HG02981 (cell line): Measurements from ENCODE around the gene TSC2.
"Not testable (repeated sequence)": the region's sequence is repeated elsewhere in the genome, so short reads cannot be mapped to it uniquely, and the experiment has no call there.

Experiments used
- ATAC-seq: cut with Tn5 transposase; IDR thresholded peaks from one replicate; pipeline ENCODE4 v1.9.1; 2021; ENCODE audit warnings: mild to moderate bottlenecking, moderate library complexity; ENCODE audit not compliant: unreplicated experiment

Gene TSC2

DNA sequence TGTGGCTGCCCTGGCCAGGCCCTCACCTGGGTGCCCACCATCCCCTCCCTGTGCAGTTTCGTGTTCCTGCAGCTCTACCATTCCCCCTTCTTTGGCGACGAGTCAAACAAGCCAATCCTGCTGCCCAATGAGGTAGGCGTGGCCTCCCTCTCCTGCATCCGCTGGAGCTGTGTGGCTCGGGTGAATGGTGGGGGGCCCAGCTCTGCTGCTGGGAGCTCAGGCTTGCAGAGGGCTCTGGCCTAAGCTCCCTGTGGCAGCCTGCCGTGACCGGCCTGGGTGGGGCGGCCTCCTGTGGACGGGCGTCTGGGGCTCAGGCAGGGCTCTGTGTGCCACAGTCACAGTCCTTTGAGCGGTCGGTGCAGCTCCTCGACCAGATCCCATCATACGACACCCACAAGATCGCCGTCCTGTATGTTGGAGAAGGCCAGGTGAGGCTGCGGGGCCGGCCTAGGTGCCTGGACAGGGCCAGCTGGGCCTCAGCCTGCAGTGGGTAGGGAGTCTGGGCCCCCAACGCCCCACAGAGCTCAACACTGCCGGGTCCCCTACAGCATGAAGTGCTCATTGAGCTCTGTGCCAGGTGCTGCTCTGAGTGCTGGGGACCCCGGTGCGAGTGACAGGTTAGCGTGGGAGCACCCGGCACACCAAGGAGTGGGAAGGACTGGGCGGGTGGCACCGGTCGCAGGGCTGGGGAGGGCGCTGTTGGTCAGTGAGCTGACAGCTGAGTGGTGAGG lies 37.3 kb downstream of the TSC2 start:
- ATAC-seq = no peak

- ATAC-seq = no peak
Observed at GRCh38 chr16:2085669-2086068, 37.9 kb downstream of the TSC2 start.

DNA sequence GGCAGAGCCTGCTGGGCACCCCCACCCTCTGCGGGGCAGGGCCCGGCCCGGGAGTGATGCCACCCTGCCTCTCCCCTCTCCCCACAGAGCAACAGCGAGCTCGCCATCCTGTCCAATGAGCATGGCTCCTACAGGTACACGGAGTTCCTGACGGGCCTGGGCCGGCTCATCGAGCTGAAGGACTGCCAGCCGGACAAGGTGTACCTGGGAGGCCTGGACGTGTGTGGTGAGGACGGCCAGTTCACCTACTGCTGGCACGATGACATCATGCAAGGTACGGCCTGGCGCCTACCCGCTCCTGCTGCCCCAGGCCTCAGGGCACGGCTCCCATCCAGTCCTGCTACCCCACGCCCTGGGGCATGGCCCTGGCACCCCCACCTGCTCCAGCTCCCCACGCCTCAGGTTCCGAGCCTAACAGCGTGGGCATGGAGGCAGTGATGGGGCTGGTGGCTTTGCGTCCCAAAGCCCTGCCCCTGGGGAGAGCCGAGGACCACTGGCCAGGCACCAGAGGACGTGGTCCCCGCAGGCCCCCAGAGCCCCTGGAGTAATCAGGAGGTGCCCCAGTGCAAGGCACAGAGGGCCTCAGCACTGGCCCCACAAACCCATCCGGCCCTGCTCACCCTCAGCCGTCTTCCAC lies 38.4 kb downstream of the TSC2 start:
- no peak for ATAC-seq

- no peak for ATAC-seq
Observed at GRCh38 chr16:2086812-2087747, 39.3 kb downstream of the TSC2 start.

DNA sequence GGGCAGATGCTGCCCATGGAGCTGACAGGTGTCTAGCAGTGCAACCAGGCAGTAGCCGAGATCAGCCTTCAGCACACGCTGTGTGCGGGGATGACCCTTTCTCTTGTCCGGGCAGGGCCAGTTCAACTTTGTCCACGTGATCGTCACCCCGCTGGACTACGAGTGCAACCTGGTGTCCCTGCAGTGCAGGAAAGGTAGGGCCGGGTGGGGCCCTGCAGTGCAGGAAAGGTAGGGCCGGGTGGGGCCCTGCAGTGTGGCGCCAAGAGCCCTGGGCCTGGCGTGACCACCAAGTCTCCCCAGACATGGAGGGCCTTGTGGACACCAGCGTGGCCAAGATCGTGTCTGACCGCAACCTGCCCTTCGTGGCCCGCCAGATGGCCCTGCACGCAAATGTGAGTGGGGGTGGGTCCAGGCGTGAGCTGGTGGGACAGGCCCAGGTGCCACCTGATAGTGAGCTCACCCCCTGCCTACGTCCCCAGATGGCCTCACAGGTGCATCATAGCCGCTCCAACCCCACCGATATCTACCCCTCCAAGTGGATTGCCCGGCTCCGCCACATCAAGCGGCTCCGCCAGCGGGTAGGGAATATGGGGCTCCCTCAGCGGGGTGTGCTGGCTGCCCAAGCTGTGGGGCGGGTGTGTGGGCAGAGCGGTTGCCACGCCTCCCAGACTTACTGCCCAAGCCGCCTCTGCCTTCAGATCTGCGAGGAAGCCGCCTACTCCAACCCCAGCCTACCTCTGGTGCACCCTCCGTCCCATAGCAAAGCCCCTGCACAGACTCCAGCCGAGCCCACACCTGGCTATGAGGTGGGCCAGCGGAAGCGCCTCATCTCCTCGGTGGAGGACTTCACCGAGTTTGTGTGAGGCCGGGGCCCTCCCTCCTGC lies 40.2 kb downstream of the TSC2 start:
- ATAC-seq = no peak

GRCh38 chr16:2088759-2089358 lies 41.1 kb downstream of the TSC2 start:
- no peak for ATAC-seq

GRCh38 chr16:2089706-2090480 lies 42.1 kb downstream of the TSC2 start:
- ATAC-seq = no peak

- no peak for ATAC-seq
Observed at GRCh38 chr16:2090481-2090776, 42.6 kb downstream of the TSC2 start.

- ATAC-seq = no peak
Observed at GRCh38 chr16:2090777-2091546, 43.2 kb downstream of the TSC2 start.

DNA sequence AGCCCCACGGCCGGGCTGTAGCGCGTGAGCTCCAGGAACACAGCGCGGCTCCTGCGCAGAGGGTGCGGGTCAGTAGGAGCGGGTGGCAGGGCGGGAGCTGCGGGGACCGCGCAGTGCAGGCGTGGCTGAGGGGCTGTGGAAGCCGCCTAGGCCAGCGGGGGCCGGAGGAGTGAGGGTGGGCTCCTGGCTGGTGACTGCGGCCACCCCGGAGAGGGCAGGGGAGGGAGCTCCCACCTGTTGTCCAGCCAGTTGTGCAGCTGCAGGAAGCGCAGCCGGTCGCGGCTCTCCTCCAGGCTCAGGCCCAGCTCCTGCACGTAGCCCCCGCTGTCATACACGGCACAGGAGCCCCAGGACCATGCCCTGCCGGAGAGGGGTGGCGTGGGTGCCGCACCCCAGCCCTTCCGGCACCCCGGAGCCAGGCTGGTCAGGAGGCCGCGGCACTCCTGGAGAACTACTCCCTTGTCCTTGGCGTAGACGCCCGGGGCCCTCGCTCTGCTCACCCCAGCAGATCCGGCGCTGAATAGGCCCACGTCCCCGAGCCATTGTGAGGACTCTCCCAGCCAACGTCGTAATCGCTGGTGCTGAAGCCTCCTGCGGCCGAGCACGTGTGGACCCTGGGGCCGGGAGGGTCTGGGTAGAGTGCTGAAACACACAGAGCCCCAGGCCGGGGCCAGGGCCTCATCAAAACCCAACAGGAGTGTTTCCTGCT lies 43.9 kb downstream of the TSC2 start:
- ATAC-seq = no peak

- no peak for ATAC-seq
Observed at GRCh38 chr16:2092256-2092620, 44.5 kb downstream of the TSC2 start.

- ATAC-seq = no peak
Observed at GRCh38 chr16:2092866-2093265, 45.1 kb downstream of the TSC2 start.

DNA sequence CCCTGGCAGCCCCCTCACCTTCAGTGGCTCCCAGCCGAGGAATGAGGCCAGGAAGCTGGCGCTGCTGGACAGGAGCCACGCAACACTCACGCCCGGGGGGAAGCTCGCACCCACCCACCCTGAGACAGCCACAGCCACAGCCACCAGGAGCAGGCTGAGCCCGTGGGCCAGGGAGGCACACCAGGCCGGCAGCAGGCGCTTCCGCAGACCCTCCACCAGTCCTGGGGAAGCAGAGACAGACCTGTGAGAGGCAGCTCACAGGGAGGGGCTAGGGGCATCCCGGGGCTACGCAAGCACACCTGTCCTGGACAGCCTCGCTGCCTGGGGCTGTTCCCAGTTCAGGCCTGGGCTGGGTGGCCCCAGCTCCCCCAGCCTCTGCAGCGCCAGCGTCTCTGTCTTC lies 46.0 kb downstream of the TSC2 start:
- ATAC-seq = no peak

- no peak for ATAC-seq
Observed at GRCh38 chr16:2095315-2095853, 47.6 kb downstream of the TSC2 start.

DNA sequence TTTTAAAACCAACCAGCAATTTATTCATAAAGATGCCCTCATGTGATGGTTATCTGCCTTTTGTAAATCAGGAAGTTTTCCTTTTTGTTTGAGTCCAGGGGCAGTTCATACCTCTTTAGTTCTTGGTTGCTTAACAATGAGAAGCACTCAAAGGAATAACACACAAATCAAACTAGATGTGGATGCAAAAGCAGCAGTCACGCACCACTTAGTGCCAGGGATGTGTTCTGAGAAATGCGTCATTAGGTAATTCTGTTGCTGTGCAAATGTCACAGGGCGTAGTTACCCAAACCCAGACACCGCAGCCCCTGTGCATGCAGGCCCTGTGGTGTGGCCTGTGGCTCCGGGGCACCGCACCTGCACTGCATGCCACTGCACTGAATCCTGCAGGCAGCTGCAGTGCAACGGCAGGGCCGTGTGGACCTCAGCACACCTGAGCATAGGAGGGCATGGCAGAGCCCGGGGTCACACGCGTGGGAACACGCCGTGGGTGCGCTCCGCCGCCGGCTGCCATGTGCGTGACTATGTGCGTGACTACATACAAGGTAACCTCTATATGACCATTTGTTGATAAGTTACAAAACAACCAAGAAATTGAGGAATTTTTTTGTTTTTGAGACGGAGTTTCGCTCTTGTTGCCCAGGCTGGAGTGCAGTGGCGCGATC lies 48.3 kb downstream of the TSC2 start:
- no peak for ATAC-seq

GRCh38 chr16:2096853-2097595 lies 49.2 kb downstream of the TSC2 start:
- ATAC-seq = no peak

DNA sequence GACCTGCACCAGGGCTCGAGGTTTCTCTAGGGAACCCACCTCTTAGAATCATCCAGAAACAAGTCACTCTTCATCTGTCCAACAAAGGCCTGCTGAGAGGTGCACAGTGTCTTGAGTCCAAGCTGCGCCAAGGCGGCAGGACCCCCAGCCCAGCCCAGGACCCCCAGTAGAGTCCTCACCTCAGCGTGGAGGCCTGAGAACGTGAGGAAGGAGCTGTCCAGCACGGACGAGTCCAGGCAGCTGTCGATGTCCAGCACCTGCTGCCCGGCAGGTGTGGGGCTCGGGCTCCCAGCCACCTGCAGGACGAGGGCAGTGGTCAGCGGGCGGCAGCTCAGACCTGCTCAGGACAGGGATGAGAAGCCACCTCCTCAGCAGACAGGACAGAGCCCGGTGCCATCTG lies 49.9 kb downstream of the TSC2 start:
- not testable (repeated sequence) for ATAC-seq
